Activated T-helper 1 cell treated with Interleukin-2 at 50 U/mL for 16 hours (primary cell): ENCODE data around the gene CCR2.
"Not testable (repeated sequence)": the region's sequence is repeated elsewhere in the genome, so short reads cannot be mapped to it uniquely, and the experiment has no call there.

Source experiments
- DNase-seq: peaks from one replicate; pipeline ENCODE4 v3.0.0-alpha.2; 2020; ENCODE audit warnings: low read depth

Gene CCR2

GRCh38 chr3:46380471-46381221 lies 26.7 kb downstream of the CCR2 start:
- no peak for DNase-seq

GRCh38 chr3:46381625-46382024 lies 27.7 kb downstream of the CCR2 start:
- DNase-seq, result no peak

GRCh38 chr3:46383211-46383950 lies 29.5 kb downstream of the CCR2 start:
- DNase-seq, result no peak

- no peak for DNase-seq
Observed at GRCh38 chr3:46383951-46384330, 30.0 kb downstream of the CCR2 start.

- DNase-seq, result no peak
Observed at GRCh38 chr3:46386205-46386604, 32.3 kb downstream of the CCR2 start.

- not testable (repeated sequence) for DNase-seq
Observed at GRCh38 chr3:46388847-46389246, 34.9 kb downstream of the CCR2 start.

- no peak for DNase-seq
Observed at GRCh38 chr3:46389306-46389705, 35.4 kb downstream of the CCR2 start.

GRCh38 chr3:46391526-46391925 lies 37.6 kb downstream of the CCR2 start:
- not testable (repeated sequence) for DNase-seq

GRCh38 chr3:46393011-46393410 lies 39.1 kb downstream of the CCR2 start:
- no peak for DNase-seq

GRCh38 chr3:46393554-46394434 lies 39.9 kb downstream of the CCR2 start:
- no peak for DNase-seq

- DNase-seq, result no peak
Observed at GRCh38 chr3:46395210-46395661, 41.3 kb downstream of the CCR2 start.

GRCh38 chr3:46395766-46396530 lies 42.0 kb downstream of the CCR2 start:
- no peak for DNase-seq

GRCh38 chr3:46397111-46397510 lies 43.2 kb downstream of the CCR2 start:
- no peak for DNase-seq

- no peak for DNase-seq
Observed at GRCh38 chr3:46398186-46398955, 44.5 kb downstream of the CCR2 start.

- DNase-seq, result no peak
Observed at GRCh38 chr3:46399098-46399497, 45.2 kb downstream of the CCR2 start.

GRCh38 chr3:46399557-46399956 lies 45.6 kb downstream of the CCR2 start:
- DNase-seq, result no peak

GRCh38 chr3:46400000-46400734 lies 46.3 kb downstream of the CCR2 start:
- no peak for DNase-seq

GRCh38 chr3:46400846-46401245 lies 46.9 kb downstream of the CCR2 start:
- no peak for DNase-seq

- no peak for DNase-seq
Observed at GRCh38 chr3:46401579-46401978, 47.7 kb downstream of the CCR2 start.

GRCh38 chr3:46402902-46403301 lies 49.0 kb downstream of the CCR2 start:
- not testable (repeated sequence) for DNase-seq
